HG02588 (cell line): Measurements from ENCODE around the gene KNSTRN.

Experiments
- ATAC-seq: cut with Tn5 transposase; IDR thresholded peaks from one replicate; pipeline ENCODE4 v1.9.1; 2021; ENCODE audit warnings: mild to moderate bottlenecking, moderate library complexity; ENCODE audit not compliant: unreplicated experiment

The KNSTRN gene

GRCh38 chr15:40345867-40346578 is 36.5 kb upstream of the KNSTRN start:
- ATAC-seq: no peak

DNA sequence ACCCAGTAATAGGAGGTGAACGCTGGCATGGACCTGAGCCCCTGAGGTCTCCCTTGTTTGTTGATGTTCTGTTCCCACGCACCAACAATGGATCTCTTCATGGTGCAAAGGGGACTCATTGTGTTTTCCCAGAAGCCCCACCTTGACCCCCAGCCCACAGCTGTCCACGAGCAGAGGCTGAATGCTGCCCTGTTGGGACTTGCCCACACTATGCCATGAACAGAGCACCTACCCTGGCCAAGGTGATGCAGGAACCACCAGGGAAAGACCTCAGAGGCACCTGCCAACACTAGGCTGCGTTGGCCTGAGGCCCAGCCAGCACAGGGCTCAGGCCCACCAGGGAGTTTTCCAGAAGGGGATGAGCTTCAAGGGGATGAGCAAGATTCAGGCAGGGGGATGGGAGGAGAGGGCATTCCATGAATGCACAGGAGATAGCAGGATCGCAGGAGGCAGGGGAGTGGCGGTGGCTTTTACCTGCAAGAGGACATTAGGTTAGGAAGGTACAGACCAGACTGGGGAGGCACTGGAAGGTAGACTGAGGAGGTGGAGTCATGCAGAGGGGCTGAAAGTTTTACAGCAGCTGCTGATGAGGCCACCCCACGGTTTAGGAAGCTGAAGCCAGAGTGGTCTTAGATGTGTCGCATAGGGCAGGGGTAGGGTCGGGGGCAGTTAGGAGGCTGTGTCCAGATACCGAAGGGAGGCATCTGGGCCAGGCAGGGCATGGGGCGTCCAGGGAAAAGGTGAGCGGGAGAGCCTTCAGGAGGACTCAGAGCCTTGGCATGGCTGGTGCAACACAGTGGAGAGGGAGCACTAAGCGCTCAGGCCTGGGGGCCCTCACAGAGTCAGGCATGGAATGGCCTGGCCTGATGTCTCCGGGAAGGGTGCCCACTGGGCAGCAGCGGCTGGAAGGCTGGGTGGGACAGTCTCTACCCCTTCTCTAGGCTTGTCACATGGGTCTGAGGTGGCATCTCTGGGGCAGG is 35.7 kb upstream of the KNSTRN start:
- no peak for ATAC-seq

- ATAC-seq: no peak
These were observed 34.7 kb upstream of the KNSTRN start for GRCh38 chr15:40347559-40348473.

DNA sequence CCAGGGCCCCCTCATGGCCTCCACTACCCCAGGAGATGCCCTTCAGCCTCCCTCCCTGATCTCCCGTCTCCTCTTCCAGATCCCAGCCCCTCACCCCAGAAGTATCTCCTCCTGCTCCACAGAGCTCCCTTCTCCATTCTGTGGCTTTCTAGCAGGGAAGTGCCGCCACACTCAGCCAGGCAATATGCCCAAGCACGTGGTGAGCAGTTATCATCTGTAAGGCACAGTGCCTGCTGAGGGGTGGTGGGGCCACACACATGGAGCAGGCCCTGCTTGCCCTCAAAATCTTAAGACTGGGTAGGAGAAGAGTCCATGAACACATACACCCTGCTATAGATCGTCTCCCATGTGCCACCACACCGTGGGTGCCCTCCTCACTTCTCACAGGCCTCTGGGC is 34.0 kb upstream of the KNSTRN start:
- no peak for ATAC-seq

GRCh38 chr15:40349163-40349562 is 33.4 kb upstream of the KNSTRN start:
- no peak for ATAC-seq

DNA sequence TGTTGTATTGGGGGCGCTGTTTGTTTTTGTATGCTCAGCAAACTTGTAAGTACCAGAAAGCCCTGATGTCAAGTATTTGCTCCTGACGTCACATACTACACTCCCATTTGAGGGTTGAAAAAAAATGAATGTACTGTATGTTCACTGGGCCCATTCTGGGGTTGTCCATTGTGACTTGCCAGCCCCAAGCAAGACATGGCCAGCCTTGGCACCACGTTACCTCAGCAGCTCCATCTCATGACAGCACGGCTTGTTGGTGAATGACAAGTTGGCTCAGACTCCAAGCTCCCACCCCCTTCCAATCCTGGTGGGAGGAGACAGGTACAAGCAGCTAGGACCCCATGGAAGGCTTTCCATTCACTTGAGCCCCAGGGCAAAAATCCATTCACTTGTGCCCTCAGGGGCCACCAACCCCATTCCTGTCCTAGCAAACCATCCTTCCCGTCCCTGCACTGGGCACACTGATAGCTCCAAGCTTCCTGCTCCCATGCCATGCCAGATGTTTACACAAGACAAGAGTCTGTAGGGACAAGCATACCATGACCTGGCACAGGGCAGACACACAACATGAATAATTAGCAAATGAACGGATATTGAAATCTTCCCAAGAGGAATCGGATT is 30.1 kb upstream of the KNSTRN start:
- ATAC-seq: no peak

- no peak for ATAC-seq
These were observed 28.8 kb upstream of the KNSTRN start for GRCh38 chr15:40353697-40354096.

- ATAC-seq: no peak
These were observed 27.9 kb upstream of the KNSTRN start for GRCh38 chr15:40354408-40355171.

DNA sequence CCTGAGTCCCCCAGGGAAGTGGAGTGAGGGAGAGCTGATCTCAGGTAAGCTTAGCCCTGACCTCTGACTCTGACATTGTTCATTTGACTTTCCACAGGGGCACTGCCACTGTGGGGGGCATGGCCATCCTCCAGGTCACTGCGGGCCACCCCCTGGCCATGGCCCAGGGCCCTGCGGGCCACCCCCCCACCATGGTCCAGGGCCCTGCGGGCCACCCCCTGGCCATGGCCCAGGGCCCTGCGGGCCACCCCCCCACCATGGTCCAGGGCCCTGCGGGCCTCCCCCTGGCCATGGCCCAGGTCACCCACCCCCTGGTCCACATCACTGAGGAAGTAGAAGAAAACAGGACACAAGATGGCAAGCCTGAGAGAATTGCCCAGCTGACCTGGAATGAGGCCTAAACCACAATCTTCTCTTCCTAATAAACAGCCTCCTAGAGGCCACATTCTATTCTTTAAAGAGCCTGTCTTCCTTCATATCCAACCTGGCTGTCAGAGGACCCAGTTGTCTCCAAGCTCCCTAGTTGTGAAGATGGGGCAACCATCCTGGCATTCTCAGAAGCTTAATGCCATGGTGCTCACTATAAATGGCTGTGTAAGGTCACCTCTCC is 26.4 kb upstream of the KNSTRN start:
- no peak for ATAC-seq

DNA sequence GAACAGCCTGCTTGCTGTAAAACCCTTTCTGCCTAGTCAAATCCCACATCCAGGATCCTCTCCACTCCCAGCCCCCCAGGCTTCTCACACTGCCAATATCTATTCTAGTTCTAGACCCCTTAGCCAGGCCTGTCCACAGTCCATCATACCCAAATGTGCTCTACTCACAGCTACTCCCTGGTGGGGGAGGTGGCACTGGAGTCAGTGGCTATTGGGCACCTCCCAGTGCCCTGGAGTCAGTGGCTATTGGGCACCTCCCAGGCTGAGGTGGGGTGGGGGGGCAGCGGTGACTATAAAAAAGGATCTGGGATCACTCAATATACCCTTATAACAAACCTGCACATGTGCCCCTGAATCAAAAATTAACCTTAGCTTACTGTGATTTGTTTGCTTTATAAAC is 25.3 kb upstream of the KNSTRN start:
- ATAC-seq: no peak

- ATAC-seq: peak; percentile 73
These were observed 24.6 kb upstream of the KNSTRN start, which contains the start of gene DISP2 for GRCh38 chr15:40357723-40358470. Gene DISP2 (plus strand): TSS chr15:40358219. CDS start chr15:40358322, 103 bp downstream.

- ATAC-seq: peak; percentile 12
These were observed 23.8 kb upstream of the KNSTRN start for GRCh38 chr15:40358471-40359353.

DNA sequence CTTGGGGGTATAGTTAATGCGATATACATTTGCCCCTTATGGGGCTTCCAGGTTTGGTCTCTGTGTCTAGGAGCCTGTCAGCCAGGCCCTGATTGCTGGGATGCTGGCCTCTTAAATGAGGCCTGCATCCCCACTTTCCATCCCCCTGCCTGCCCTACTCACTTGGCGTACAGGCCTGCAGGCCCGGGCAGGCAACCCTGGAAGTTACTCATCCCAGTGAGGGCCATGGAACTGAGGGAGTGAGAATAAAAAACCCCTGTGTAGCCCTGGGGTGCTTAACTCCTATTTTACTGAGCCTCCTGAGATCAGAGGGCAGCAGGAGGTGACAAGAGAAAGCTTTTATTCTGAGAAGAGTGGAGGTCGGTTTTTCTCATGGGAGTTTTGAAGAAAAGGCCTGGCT is 22.5 kb upstream of the KNSTRN start:
- no peak for ATAC-seq

DNA sequence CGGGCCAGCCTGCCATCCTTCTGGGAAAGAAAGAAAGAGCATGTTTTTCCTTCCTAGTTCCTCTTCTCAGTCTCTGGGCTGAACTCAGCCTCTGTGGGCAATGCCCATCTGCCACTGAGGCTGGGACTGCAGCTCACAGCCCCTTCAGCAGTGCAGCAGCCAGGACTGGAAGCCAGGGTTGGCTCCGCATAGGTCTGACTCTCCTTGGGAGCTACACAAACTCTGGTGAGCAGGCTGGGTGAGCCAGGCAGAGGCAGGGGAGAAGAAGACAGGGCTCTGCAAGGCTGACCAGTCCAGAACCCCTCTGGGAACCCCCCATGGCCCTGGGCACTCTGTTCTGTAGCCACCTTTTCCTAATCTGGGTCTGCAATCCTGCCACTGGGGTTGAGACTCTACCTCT is 20.9 kb upstream of the KNSTRN start:
- no peak for ATAC-seq

DNA sequence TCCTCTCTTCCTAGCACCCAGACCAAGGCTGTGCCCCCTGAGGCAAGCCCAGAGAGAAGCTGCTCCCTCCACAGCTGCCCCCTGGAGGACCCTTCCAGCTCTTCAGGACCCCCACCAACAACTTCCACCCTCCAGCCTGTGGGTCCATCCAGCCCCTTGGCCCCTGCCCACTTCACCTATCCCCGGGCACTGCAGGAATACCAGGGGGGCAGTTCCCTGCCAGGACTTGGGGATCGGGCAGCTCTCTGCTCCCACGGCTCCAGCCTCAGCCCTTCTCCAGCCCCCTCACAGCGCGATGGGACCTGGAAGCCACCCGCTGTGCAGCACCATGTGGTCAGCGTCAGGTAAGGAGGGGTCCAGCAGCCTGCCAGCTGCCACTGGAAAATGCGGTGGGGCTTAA is 18.9 kb upstream of the KNSTRN start:
- ATAC-seq: no peak

DNA sequence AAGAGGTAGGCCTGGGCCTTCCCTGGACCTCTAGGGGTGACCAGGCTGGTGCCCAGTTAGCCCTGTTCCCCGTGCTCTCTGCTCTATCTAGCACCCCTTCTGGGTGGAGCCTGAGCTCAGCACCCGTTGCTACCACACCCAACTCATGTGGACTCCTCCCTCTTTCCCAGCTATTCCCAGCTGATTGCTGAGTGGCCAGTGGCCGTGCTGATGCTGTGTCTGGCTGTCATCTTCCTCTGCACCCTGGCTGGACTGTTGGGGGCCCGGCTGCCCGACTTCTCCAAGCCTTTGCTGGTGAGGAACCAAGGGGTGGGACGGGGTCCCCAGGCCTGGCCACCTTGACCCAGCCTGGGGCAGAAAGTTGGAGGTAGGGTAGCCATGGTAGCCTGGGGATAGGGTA is 18.3 kb upstream of the KNSTRN start:
- no peak for ATAC-seq

- ATAC-seq: no peak
These were observed 17.5 kb upstream of the KNSTRN start for GRCh38 chr15:40365016-40365415.
